ENCODE results near the gene PRSS2. TPM values are rescaled to one million over a fixed set of nuclear protein-coding genes. Genes with fewer than 3 reads are reported as not detected.

Gene PRSS2
- total RNA-seq, 2 donors from 2014 or later, result 4.8 to 9.9 TPM

DNA sequence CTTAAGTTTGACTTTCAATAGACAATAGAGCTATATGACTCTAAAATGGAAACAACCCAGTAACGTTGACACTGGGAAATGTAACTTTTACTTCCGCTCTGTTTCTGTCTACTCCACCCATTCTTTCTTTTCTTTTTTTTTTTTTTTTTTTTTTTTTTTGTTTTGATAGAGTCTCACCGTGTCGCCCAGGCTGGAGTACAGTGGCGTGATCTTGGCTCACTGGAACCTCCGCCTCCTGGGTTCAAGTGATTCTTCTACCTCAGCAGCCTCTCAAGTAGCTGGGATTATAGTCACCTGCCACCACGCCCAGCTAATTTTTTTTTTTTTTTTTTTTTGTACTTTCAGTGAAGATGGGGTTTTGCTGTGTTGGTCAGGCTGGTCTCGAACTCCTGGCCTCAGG is 13.9 kb downstream of the PRSS2 start:
- Mint-ChIP-seq H3K4me1 (peaks cover 2% of the 10 kb centered on the region), H3K27me3 (ENCODE audit: insufficient read depth) (peaks cover 44% of the 10 kb centered on the region), H3K4me3 (no peak overlapping the region), H3K9me3 (no peaks in the 10 kb centered on the region), H3K27ac (no peak overlapping the region), H3K36me3 (ENCODE audit: low read depth) (no peaks in the 10 kb centered on the region)
- no peak overlapping the region for H3K27ac ChIP-seq (ENCODE audit: low read depth, low read length)
- H3K4me3 ChIP-seq (ENCODE audit: low read length), result no peak overlapping the region
- no peak for TF ChIP-seq CTCF (conservative IDR thresholded peaks at IDR 0.05)
- 95% methylated on average over 7 of the region's 8 CpGs; no CpG with 5 or more reads in 1 of the 2 experiments for WGBS, 2 experiments (ENCODE audit: insufficient coverage in 1 of 2, insufficient read length in 1 of 2)
- no peaks in the 10 kb centered on the region for H3K27me3 ChIP-seq (ENCODE audit: control insufficient read depth, insufficient read depth, low read length, poor library complexity, severe bottlenecking)
- H3K4me1 ChIP-seq (ENCODE audit: control insufficient read depth, insufficient read depth, low read length), result no peaks in the 10 kb centered on the region
- no peak overlapping the region for H3K9ac ChIP-seq (ENCODE audit: extremely low read depth, low read length, poor library complexity, severe bottlenecking)
- no peaks in the 10 kb centered on the region for H3K36me3 ChIP-seq (ENCODE audit: control insufficient read depth, insufficient read depth, low read length)
- no peak for DNase-seq
- H3K9me3 ChIP-seq (ENCODE audit: control insufficient read depth, low read length), result no peaks in the 10 kb centered on the region

- no peak for TF ChIP-seq CTCF (conservative IDR thresholded peaks at IDR 0.05)
- Mint-ChIP-seq H3K4me1 (peaks cover 2% of the 10 kb centered on the region), H3K9me3 (no peaks in the 10 kb centered on the region), H3K27ac (no peak overlapping the region), H3K36me3 (ENCODE audit: low read depth) (no peaks in the 10 kb centered on the region), H3K4me3 (no peak overlapping the region), H3K27me3 (ENCODE audit: insufficient read depth) (peaks cover 38% of the 10 kb centered on the region)
- WGBS, 2 experiments (ENCODE audit: insufficient coverage in 1 of 2, insufficient read length in 1 of 2), result 86 to 95% methylated on average over 1 to 8 of the region's 8 CpGs
- H3K4me1 ChIP-seq (ENCODE audit: control insufficient read depth, insufficient read depth, low read length), result no peaks in the 10 kb centered on the region
- H3K27me3 ChIP-seq (ENCODE audit: control insufficient read depth, insufficient read depth, low read length, poor library complexity, severe bottlenecking), result no peaks in the 10 kb centered on the region
- H3K9ac ChIP-seq (ENCODE audit: extremely low read depth, low read length, poor library complexity, severe bottlenecking), result no peak overlapping the region
- no peak overlapping the region for H3K27ac ChIP-seq (ENCODE audit: low read depth, low read length)
- H3K36me3 ChIP-seq (ENCODE audit: control insufficient read depth, insufficient read depth, low read length), result no peaks in the 10 kb centered on the region
- no peaks in the 10 kb centered on the region for H3K9me3 ChIP-seq (ENCODE audit: control insufficient read depth, low read length)
- no peak for DNase-seq
- no peak overlapping the region for H3K4me3 ChIP-seq (ENCODE audit: low read length)
Observed at GRCh38 chr7:142785841-142786250, 15.1 kb downstream of the PRSS2 start.

- no peak for DNase-seq
- Mint-ChIP-seq H3K27ac (no peak overlapping the region), H3K4me1 (peaks cover 2% of the 10 kb centered on the region), H3K36me3 (ENCODE audit: low read depth) (no peaks in the 10 kb centered on the region), H3K27me3 (ENCODE audit: insufficient read depth) (peaks cover 35% of the 10 kb centered on the region), H3K9me3 (no peaks in the 10 kb centered on the region), H3K4me3 (no peak overlapping the region)
- WGBS, 2 experiments (ENCODE audit: insufficient coverage in 1 of 2, insufficient read length in 1 of 2), result 90 to 95% methylated on average over 7 to 11 of the region's 11 CpGs
- H3K27ac ChIP-seq (ENCODE audit: low read depth, low read length), result no peak overlapping the region
- H3K27me3 ChIP-seq (ENCODE audit: control insufficient read depth, insufficient read depth, low read length, poor library complexity, severe bottlenecking), result no peaks in the 10 kb centered on the region
- no peak overlapping the region for H3K9ac ChIP-seq (ENCODE audit: extremely low read depth, low read length, poor library complexity, severe bottlenecking)
- no peak for TF ChIP-seq CTCF (conservative IDR thresholded peaks at IDR 0.05)
- H3K9me3 ChIP-seq (ENCODE audit: control insufficient read depth, low read length), result no peaks in the 10 kb centered on the region
- no peaks in the 10 kb centered on the region for H3K4me1 ChIP-seq (ENCODE audit: control insufficient read depth, insufficient read depth, low read length)
- H3K36me3 ChIP-seq (ENCODE audit: control insufficient read depth, insufficient read depth, low read length), result no peaks in the 10 kb centered on the region
- no peak overlapping the region for H3K4me3 ChIP-seq (ENCODE audit: low read length)
Observed at GRCh38 chr7:142787034-142787768, 16.4 kb downstream of the PRSS2 start.
